HG03520 (cell line): ENCODE measurements around the gene CNTROB.

Experiments
- ATAC-seq: cut with Tn5 transposase; IDR thresholded peaks from one replicate; pipeline ENCODE4 v1.9.1; 2021; ENCODE audit warnings: mild to moderate bottlenecking, moderate library complexity; ENCODE audit not compliant: unreplicated experiment

CNTROB gene

GRCh38 chr17:7931709-7932482 lies at the start of gene CNTROB, which contains the start of gene TRAPPC1:
TSS of gene CNTROB (plus strand) at chr17:7932206. CDS start at chr17:7933080, 874 bp downstream.
TSS of gene TRAPPC1 (minus strand) at chr17:7931946. CDS start at chr17:7931829, 117 bp downstream.
- ATAC-seq: peak; percentile 89

GRCh38 chr17:7882629-7883028 lies 49.4 kb upstream of the CNTROB start:
- ATAC-seq: no peak

- no peak for ATAC-seq
These were observed 48.1 kb upstream of the CNTROB start for GRCh38 chr17:7883781-7884386.

GRCh38 chr17:7884581-7885366 lies 47.2 kb upstream of the CNTROB start:
- no peak for ATAC-seq

- ATAC-seq: no peak
These were observed 46.4 kb upstream of the CNTROB start for GRCh38 chr17:7885367-7886226.

- ATAC-seq: no peak
These were observed 45.6 kb upstream of the CNTROB start for GRCh38 chr17:7886227-7887037.

GRCh38 chr17:7887038-7887481 lies 44.9 kb upstream of the CNTROB start:
- no peak for ATAC-seq

- ATAC-seq: no peak
These were observed 44.4 kb upstream of the CNTROB start for GRCh38 chr17:7887482-7888183.

- no peak for ATAC-seq
These were observed 43.7 kb upstream of the CNTROB start, which contains the start of gene CHD3 for GRCh38 chr17:7888184-7888920. TSS of gene CHD3 (plus strand) at chr17:7888789. CDS start at chr17:7889001, 212 bp downstream.

GRCh38 chr17:7889166-7889955 lies 42.6 kb upstream of the CNTROB start:
- no peak for ATAC-seq

- ATAC-seq: no peak
These were observed 38.7 kb upstream of the CNTROB start for GRCh38 chr17:7893187-7893880.

GRCh38 chr17:7894226-7894625 lies 37.8 kb upstream of the CNTROB start:
- ATAC-seq: no peak

GRCh38 chr17:7894866-7895265 lies 37.1 kb upstream of the CNTROB start:
- no peak for ATAC-seq

GRCh38 chr17:7897090-7897489 lies 34.9 kb upstream of the CNTROB start:
- no peak for ATAC-seq

GRCh38 chr17:7897773-7898172 lies 34.2 kb upstream of the CNTROB start:
- no peak for ATAC-seq

- ATAC-seq: no peak
These were observed 28.6 kb upstream of the CNTROB start for GRCh38 chr17:7903154-7904103.
